PC-3 (cell line): ENCODE results near the gene SMOC2. TPM values are rescaled to one million over a fixed set of nuclear protein-coding genes. Genes with fewer than 3 reads are reported as not detected.
"Not testable (repeated sequence)": the region's sequence is repeated elsewhere in the genome, so short reads cannot be mapped to it uniquely, and the experiment has no call there.

Source experiments
- ATAC-seq: fragments of 200-7000 bp; cut with Tn5 transposase; 2 replicates; pipeline ENCODE4 v1.9.1; 2020; ENCODE audit warnings: mild to moderate bottlenecking, moderate library complexity
- BruUV-seq: library from RNA; stranded (reverse); fragments of 400-500 nt; replicated peaks from 2 replicates; lab custom pipeline; 2021; lab: Mats Ljungman, UMichigan
- CTCF ChIA-PET: fragments of 300-600 bp; sonication (Branson Sonifier 250); formaldehyde crosslinking; loops from one replicate; lab custom pipeline; 2022; ENCODE audit warnings: antibody characterized with exemption; lab: Charles Lee
- POLR2A ChIA-PET: fragments of 300-600 bp; sonication (Branson Sonifier 250); formaldehyde crosslinking; loops from one replicate; lab custom pipeline; 2022; ENCODE audit warnings: antibody characterized with exemption; ENCODE audit not compliant: unreplicated experiment; lab: Charles Lee
- DNase-seq: peaks from one replicate; pipeline ENCODE4 v3.0.0-alpha.2; 2015
- H2AFZ ChIP-seq: fragments of 300-600 bp; sonication (generic); 2 replicates; pipeline ENCODE4 v1.6.0; 2016; ENCODE audit warnings: antibody characterized with exemption, low read length
- H3F3A ChIP-seq: fragments of 300-600 bp; sonication (generic); one replicate; pipeline ENCODE4 v1.6.0; 2017; ENCODE audit warnings: antibody characterized with exemption, low read length, control low read depth, mild to moderate bottlenecking; ENCODE audit not compliant: unreplicated experiment
- H3K27ac ChIP-seq: fragments of 300-600 bp; sonication (generic); 2 replicates; pipeline ENCODE4 v1.5.1; 2016; ENCODE audit warnings: mild to moderate bottlenecking, low read length
- H3K27me3 ChIP-seq: fragments of 300-600 bp; sonication (generic); 2 replicates; pipeline ENCODE4 v1.6.1; 2016; ENCODE audit warnings: low read length, mixed read lengths
- H3K36me3 ChIP-seq: fragments of 300-600 bp; sonication (generic); 2 replicates; pipeline ENCODE4 v1.6.1; 2016; ENCODE audit warnings: low read depth, mixed run types, low read length, mixed read lengths
- H3K4me1 ChIP-seq: fragments of 300-600 bp; sonication (generic); 2 replicates; pipeline ENCODE4 v1.5.1; 2016; ENCODE audit warnings: low read length; ENCODE audit not compliant: insufficient read depth
- H3K4me2 ChIP-seq: fragments of 300-600 bp; sonication (generic); 2 replicates; pipeline ENCODE4 v1.6.0; 2016; ENCODE audit warnings: low read length
- H3K4me3 ChIP-seq: fragments of 300-600 bp; sonication (generic); 2 replicates; pipeline ENCODE4 v1.5.1; 2016; ENCODE audit warnings: mild to moderate bottlenecking, low read length, mixed read lengths
- H3K79me2 ChIP-seq: fragments of 300-600 bp; sonication (generic); 2 replicates; pipeline ENCODE4 v1.6.1; 2017; ENCODE audit warnings: low read length, mixed read lengths
- H3K9ac ChIP-seq: fragments of 300-600 bp; sonication (generic); 2 replicates; pipeline ENCODE4 v1.6.0; 2016; ENCODE audit warnings: mild to moderate bottlenecking, low read length
- H3K9me2 ChIP-seq: fragments of 300-600 bp; sonication (generic); replicated peaks from 2 replicates; pipeline ENCODE4 v1.6.1; 2016; ENCODE audit warnings: mixed run types, low read length, mixed read lengths
- H3K9me3 ChIP-seq: fragments of 300-600 bp; sonication (generic); 2 replicates; pipeline ENCODE4 v1.6.1; 2016; ENCODE audit warnings: low read length, mixed read lengths
- H4K20me1 ChIP-seq: fragments of 300-600 bp; sonication (generic); 2 replicates; pipeline ENCODE4 v1.6.1; 2016; ENCODE audit warnings: low read length, mixed read lengths
- CTCF ChIP-seq: fragments of 300-600 bp; sonication (generic); conservative IDR thresholded peaks from 2 replicates; pipeline ENCODE4 v1.5.1; 2017; ENCODE audit warnings: antibody characterized with exemption, low read depth, mild to moderate bottlenecking, low read length
- EZH2 ChIP-seq: fragments of 300-600 bp; sonication (generic); IDR thresholded peaks from one replicate; pipeline ENCODE4 v1.6.1; 2017; ENCODE audit warnings: antibody characterized with exemption, mild to moderate bottlenecking, low read length; ENCODE audit not compliant: unreplicated experiment
- EZH2phosphoT487 ChIP-seq: fragments of 300-600 bp; sonication (generic); IDR thresholded peaks from 2 replicates; pipeline ENCODE4 v1.6.1; 2018; ENCODE audit warnings: mild to moderate bottlenecking, antibody characterized with exemption, low read length, borderline replicate concordance
- intact Hi-C: fragments of 100-400 bp; cut with micrococcal nuclease; formaldehyde crosslinking; loops from 2 replicates; pipeline ENCODE4 v1.9.0; 2023
- total RNA-seq: library from RNA; depleted of rRNA; stranded (reverse); fragments of >200 nt; gene quantifications from 2 replicates; pipeline ENCODE4 v1.2.3, GENCODE V29; 2014

Gene SMOC2
- total RNA-seq, 1 experiment from 2014 or later, result not detected

- H3K9me3 ChIP-seq, result no peaks in the 10 kb centered on the region
- no peaks in the 10 kb centered on the region for H3K36me3 ChIP-seq
- no peak overlapping the region for H3K27ac ChIP-seq
- POLR2A ChIA-PET, result no interaction called here
- CTCF ChIA-PET, result no interaction called here
- no peak overlapping the region for H3K4me2 ChIP-seq
- H3K4me1 ChIP-seq, result no peaks in the 10 kb centered on the region
- H4K20me1 ChIP-seq, result no peaks in the 10 kb centered on the region
- H3K4me3 ChIP-seq, result no peak overlapping the region
- no peak for DNase-seq
- 0 out of 2 replicates have a peak, but pooled peaks cover 7% of the 10 kb centered on the region for H3K27me3 ChIP-seq
- H3F3A ChIP-seq, result no peaks in the 10 kb centered on the region
- no peaks in the 10 kb centered on the region for H3K79me2 ChIP-seq
- no peaks in the 10 kb centered on the region for H3K9me2 ChIP-seq
- ATAC-seq, result no peak
- TF ChIP-seq EZH2, result no peak
- no peak for TF ChIP-seq CTCF
- TF ChIP-seq EZH2phosphoT487, result no peak
- H3K9ac ChIP-seq, result no peak overlapping the region
- no peak overlapping the region for H2AFZ ChIP-seq
- BruUV-seq, result no TSS peak
- intact Hi-C loops, result no loop called here
These were observed 235.8 kb downstream of the SMOC2 start for GRCh38 chr6:168676552-168677322.

- H3K4me3 ChIP-seq, H4K20me1 ChIP-seq, H3K4me1 ChIP-seq, ATAC-seq, H3K4me2 ChIP-seq, H2AFZ ChIP-seq, H3K9ac ChIP-seq, POLR2A ChIA-PET, CTCF ChIA-PET, intact Hi-C loops, H3K27ac ChIP-seq, H3K9me2 ChIP-seq, H3K27me3 ChIP-seq, H3K79me2 ChIP-seq, H3F3A ChIP-seq, BruUV-seq, H3K9me3 ChIP-seq, H3K36me3 ChIP-seq: not testable (repeated sequence)
- DNase-seq, result peak; percentile 1
These were observed 236.4 kb downstream of the SMOC2 start for GRCh38 chr6:168677323-168677781.

GRCh38 chr6:168678077-168678476 lies 237.1 kb downstream of the SMOC2 start:
- BruUV-seq, result no TSS peak
- Histone ChIP-seq H3K27ac (no peak overlapping the region), H3K4me1 (no peaks in the 10 kb centered on the region), H3K79me2 (no peaks in the 10 kb centered on the region), H3K27me3 (peaks cover 8% of the 10 kb centered on the region; the same call in 1 of the 2 replicates), H4K20me1 (no peaks in the 10 kb centered on the region), H3K4me2 (no peak overlapping the region), H3K36me3 (no peaks in the 10 kb centered on the region), H3K4me3 (no peak overlapping the region), H3K9ac (no peak overlapping the region), H3K9me3 (no peaks in the 10 kb centered on the region), H3F3A (no peaks in the 10 kb centered on the region), H2AFZ (no peak overlapping the region), H3K9me2 (no peaks in the 10 kb centered on the region)
- no peak for ATAC-seq
- intact Hi-C loops, result no loop called here
- CTCF ChIA-PET, result no interaction called here
- TF ChIP-seq EZH2phosphoT487, result no peak
- no peak for TF ChIP-seq CTCF
- no peak for TF ChIP-seq EZH2
- POLR2A ChIA-PET, result no interaction called here
- no peak for DNase-seq
